Left ventricle myocardium superior (tissue), 1 donor: ENCODE results near the gene CREG1. TPM values are rescaled to one million over a fixed set of nuclear protein-coding genes. Genes with fewer than 3 reads are reported as not detected.

Experiments used
- ATAC-seq: fragments of 200-7000 bp; cut with Tn5 transposase; one replicate; pipeline ENCODE4 v1.9.1; 2020; ENCODE audit warnings: mild to moderate bottlenecking, moderate library complexity
- DNase-seq: peaks from one replicate; pipeline ENCODE4 v3.0.0-alpha.2; 2020
- intact Hi-C: fragments of 100-400 bp; cut with micrococcal nuclease; formaldehyde crosslinking; loops from one replicate; pipeline ENCODE4 v1.11.0; 2022
- total RNA-seq: library from RNA; stranded (reverse); fragmentation: NEBNext Ultra II Directional; extraction: Animal tissue kit (Norgen Biotek cat#: 25700); gene quantifications from one replicate; pipeline ENCODE4 v1.2.1, GENCODE V29; 2021
- donor health status: DM: no; HTN: yes; CAD: no; lungs with severe emphysema.

The CREG1 gene
- total RNA-seq, 1 donor from 2014 or later = 75.1 TPM

DNA sequence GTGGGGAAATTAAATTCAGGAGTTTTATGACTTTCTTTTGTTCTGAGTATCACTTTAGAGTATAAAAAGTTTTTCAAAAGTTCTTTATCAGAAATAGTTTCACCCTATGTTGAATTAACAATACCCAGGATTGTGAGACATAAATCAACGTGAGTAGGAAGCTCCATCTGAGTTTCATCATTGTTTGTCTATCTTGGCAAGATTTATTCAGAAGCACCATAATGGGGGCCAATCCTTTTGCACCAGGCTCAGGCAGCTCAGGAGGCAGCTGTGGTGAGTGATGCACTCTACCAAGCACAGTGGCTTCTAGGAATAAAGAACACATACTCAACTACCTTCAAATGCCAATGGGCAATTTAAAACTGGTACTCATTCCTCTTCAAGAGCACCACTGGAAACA is 12.0 kb downstream of the CREG1 start:
- DNase-seq = no peak
- intact Hi-C loops = no loop called here
- no peak for ATAC-seq

DNA sequence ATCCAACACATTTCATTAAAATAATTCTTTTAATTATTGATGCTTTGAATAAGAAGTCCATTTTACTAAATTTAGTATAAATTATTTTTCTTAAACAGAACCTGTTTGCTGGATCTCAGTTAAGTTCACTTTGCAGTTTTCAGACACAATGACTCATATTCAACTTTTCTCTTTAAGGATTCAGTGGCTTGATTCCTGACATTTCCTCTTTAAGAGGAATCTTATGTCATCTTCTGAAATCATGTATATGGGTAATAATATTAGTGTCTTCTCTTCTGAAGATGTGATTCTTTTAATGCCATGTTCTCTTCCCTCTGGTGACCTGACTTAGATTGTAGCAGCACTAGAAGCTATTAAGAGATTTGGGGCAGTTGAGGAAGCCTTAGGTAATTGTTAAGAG is 12.6 kb downstream of the CREG1 start:
- ATAC-seq (no peak), DNase-seq (no peak)
- intact Hi-C loops = no loop called here

DNA sequence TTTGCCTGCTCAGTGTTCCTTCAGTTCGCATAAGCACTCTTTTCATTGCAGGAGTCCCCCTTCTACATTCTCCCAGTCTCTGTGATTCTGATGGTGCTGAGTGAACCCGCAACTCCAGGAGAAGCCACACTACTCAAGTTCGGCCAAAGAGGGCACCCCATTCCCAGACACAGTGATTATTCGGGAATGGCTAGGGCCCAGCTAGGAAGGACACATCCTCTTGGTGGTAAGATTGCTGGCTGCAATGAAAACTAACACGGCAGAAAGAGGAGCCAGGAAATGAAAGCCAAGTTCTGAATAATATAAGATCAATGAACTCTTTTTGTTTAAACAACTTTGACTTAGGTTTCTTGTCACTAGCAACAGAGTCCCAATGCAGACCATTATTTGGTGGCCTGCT is 14.9 kb downstream of the CREG1 start:
- no peak for ATAC-seq
- intact Hi-C loops = loop anchor here (10.0 kb wide), 1 partner anchor 474 kb away; no protein-coding TSS in a partner anchor

DNA sequence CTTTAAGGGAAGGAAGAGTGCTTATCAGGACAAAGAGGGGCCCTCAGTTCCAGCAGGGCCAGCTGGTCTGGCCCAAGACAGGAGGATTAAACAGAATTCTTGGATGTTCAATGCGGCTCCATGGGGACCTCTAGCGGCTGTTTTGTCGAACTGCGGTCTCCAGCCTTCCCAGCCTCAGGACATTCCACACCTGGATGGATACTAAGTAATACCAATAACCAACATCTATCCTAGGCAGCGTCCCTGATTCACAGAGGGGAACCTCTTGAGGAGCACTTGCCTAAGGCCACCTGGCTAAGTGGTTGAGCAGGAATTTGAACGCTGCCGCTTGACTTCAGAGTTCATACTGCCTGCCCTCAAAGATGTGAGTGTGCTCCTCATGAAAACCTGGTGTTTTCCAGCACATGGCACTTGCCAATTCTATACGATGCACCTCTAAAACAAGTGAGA is 19.7 kb downstream of the CREG1 start:
- DNase-seq = peak; percentile 72
- intact Hi-C loops = loop anchor here (5.0 to 10.0 kb wide), 2 partner anchors 267 to 469 kb away; no protein-coding TSS in a partner anchor
- peak; percentile 92 for ATAC-seq

More for the DNA sequence above, 14.9 kb downstream of the CREG1 start:
- DNase-seq = no peak

DNA sequence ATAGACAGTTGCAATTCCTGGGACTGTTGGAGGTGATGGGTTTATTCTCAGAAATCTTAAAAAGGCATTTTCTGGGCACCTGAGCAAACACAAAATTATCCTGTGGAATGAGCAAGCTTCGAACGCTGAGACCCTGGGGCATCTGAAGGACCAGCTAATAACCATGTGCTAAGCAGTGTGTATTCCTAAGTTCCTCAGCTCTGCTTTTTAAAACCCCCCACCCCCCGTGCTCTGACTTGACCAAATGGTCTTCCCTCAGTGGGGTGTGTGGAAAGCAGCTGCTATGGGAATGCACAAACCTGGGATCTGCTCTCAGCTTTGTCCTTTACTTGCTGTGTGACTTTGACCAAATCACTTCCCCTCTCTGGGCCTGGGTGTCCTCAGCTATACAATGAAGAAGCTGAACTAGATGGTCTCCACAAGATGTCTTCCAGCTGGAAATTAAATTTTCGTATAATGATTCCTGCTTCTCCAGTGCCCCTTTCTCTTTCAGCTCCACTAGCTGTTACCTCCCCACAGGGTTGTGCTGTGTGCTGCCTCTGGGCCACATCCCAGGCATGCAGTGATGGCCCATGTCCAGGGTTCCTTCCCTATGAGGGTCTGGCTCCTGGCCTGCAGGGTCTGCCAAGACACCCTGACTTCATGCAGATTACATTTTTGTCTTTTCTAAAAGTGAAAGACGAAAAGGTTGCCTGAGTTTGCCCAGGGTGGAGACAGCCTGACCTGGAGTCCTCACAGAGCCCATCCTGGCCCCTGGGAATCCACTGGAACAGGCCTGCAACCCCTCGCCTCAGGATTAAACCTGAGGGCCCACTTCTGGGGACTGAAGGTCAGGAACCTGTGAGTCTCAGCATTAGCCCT is 20.4 kb downstream of the CREG1 start:
- DNase-seq (peak; percentile 42), ATAC-seq (peak; percentile 79)
- intact Hi-C loops = loop anchor here (5.0 to 10.0 kb wide), 2 partner anchors 266 to 468 kb away; no protein-coding TSS in a partner anchor

DNA sequence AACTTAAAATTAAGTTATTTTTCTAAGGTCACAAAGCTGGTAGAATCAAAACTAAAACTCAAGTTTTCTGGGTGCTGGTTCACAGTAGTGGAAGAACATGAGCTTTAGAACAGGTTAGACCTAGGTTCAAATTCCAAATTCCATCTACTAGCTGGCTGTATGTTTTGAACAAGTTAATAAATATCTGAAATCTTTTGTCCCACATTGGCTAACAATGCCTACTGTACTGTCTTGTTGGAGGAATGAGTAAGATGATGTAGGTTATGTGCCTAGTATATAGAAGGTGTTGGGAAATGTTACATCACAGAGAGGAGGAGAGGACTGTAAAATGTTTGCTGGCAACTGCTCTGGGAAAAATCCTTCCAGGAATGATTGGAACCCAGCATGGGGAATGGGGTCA is 21.2 kb downstream of the CREG1 start:
- no peak for DNase-seq
- intact Hi-C loops = loop anchor here (5.0 to 10.0 kb wide), 2 partner anchors 265 to 468 kb away; no protein-coding TSS in a partner anchor
- ATAC-seq = no peak

DNA sequence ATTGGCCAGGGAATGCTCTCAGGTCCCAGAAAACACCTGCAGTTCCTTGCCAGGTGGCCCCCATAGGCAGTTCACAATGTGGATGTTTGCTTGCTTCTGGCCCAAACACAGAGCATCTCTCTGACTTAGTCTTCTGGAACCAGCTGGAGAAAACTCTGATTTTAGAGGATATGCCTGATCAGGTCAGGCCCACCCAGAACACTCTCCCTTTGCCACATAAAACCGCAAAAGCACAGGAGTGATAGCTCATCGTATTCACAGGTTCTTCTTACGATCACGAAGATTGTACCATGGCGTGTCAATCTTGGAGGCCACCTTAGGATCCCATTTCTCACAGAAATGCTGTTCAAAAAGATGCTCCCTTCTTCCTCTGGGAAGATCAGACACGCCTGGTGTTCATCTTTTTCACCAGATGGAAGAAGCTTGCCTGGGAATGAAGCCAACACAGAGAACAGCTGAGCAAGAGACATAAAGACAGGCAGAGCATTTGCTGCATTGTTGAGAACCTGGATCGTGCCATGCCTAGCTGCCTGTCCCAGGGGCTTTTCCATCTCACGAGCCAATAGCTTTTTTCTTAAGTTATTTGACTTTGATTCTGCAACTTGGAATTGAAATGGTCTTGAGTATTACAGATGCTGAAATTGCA is 23.6 kb downstream of the CREG1 start:
- intact Hi-C loops = loop anchor here (5.0 to 10.0 kb wide), 2 partner anchors 263 to 465 kb away; no protein-coding TSS in a partner anchor
- DNase-seq (no peak), ATAC-seq (no peak)

DNA sequence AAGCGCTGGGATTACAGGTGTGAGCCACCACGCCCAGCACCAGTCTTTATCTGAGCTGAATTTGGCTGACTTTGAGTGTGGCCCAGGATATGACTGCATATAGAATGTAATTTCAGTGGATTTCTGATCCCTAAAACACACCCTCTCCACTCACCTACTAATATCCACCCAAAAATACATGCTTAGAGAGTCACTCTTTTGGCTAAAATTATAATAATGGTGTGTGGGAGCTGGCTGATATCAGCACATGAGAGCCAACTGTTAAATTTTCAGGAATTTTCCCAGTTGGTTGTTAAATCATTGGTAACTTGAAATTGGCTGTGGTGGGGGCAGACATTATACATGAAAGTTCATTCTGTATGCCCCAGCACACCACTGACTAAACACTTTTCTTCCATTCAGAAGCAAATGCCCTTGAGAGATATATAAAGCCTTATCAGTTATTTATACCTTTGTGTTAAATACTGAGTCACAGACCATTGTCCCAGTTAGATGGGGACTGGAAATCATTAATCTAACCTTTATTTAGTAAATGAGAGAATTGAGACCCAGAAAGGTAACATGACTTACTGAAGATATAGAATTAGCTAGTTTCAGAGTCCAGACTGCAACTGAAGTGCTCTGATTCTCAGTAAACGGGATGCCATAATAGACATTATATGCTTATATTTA is 25.4 kb downstream of the CREG1 start:
- ATAC-seq (no peak), DNase-seq (no peak)
- intact Hi-C loops = no loop called here

DNA sequence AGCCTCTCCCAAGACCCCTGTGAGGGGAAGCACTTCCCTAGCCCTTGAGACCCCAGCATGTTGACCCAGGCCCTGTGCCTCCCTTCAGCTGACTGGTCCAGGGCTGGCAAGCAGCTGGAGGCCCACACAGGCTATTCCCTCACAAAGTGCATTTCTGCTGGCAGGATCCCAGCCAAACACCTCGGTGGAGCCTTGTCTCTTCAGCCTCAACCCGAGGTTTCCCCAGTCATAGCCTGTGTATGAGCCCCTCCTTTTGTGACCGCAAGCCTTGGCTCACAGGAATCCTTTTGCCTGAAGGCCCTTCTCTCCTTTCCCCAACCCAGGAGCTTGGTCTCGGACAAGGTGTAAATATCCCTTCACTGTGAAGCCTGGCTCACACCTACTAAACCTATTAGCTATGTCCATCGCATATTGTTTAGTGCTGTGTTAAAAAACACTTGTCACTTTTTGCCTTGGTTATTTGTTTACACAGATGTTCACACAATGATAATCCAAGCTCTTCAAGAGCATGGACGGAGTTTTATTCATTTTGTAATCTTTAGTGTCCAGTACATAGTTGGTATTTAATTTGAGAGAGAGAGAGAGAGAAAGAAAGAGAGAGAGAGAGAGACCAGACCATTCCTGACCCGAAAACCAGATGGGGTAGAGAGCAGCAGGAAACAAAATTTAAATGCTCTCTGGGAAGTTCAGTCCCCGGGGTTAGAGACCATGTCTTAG is 26.7 kb downstream of the CREG1 start:
- ATAC-seq = no peak
- no peak for DNase-seq
- intact Hi-C loops = no loop called here

DNA sequence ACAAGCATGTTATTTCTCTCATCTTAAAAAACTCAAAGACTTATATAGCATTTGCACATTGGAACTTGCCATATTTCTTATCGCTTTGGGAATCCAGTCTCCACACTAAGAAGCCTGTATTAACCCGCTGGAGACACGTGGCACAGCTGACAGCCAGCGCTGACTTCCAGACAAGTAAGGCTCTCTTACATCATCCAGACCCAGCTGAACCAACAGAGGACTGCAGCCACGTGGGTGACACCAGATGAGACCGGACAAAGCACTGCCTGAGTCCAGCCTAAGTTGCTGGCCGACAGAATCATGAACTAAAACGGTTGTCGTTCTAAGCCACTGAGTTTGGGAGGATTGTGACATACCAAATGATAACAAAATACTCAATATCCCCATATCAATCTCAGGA is 28.9 kb downstream of the CREG1 start:
- DNase-seq (no peak), ATAC-seq (no peak)
- intact Hi-C loops = no loop called here

DNA sequence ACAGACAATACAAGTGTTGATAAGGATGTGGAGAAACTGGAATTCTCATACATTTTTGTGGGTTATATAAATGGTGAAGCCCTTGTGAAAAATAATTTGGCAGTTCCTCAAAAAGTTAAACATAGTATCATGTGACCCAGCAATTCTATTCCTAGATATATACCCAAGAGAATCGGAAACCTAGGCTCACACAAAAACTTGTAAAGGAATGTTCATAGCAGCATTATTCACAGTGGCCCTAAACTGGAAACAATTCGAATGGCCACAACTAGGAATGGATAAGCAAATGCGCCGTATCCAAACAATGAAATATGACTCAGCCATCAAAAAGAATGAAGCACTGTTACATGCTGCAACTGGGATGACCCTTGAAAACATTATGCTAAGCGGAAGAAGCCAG is 31.3 kb downstream of the CREG1 start:
- intact Hi-C loops = no loop called here
- DNase-seq (no peak), ATAC-seq (no peak)

DNA sequence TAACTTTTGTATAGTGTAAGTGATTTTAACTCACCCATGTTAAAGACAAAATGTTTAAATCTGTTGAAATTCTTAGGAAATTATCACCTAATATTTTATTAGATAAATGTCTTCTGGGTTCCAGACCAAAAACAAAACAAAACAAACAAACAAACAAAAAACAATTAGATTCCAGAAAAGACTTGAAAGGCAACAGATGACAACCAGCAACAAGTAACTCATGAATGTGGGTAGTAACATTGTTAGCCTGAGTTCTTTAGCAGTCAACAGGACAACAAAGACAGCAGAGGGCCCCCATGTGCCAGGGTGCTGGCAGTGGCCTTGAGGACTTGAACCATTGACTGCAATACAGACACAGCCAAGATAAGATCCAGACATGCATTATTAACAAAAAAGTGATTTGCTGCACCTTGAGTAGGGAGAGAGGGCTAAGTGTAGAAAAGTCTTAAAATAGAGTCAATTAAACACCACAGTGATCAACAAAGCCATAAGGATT is 32.8 kb downstream of the CREG1 start:
- ATAC-seq (no peak), DNase-seq (no peak)
- intact Hi-C loops = no loop called here

DNA sequence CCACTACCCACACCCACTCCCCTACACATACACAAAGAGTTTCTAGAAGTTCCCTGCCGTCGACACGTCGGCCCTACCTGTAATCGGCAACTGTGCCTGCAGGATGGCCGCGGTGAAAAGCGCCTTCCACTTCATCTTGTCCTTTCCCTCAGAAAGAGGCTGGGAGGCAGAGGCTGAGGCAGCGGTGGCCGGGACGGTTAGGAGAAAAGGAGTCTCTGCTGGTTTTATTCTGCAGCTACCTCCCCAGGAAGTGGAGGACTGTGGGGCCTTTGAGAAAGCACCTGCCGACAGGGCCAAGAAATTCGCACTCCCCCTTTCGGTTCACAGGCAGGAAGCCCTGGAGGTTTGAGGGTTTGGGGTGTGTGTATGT is 35.2 kb downstream of the CREG1 start, which contains the start of gene CD247:
Gene CD247 (minus strand): TSS at position 199 of the 370 bp plus-strand sequence. CDS start 64 bp downstream, at position 135.
- intact Hi-C loops = no loop called here
- DNase-seq = no peak
- no peak for ATAC-seq

DNA sequence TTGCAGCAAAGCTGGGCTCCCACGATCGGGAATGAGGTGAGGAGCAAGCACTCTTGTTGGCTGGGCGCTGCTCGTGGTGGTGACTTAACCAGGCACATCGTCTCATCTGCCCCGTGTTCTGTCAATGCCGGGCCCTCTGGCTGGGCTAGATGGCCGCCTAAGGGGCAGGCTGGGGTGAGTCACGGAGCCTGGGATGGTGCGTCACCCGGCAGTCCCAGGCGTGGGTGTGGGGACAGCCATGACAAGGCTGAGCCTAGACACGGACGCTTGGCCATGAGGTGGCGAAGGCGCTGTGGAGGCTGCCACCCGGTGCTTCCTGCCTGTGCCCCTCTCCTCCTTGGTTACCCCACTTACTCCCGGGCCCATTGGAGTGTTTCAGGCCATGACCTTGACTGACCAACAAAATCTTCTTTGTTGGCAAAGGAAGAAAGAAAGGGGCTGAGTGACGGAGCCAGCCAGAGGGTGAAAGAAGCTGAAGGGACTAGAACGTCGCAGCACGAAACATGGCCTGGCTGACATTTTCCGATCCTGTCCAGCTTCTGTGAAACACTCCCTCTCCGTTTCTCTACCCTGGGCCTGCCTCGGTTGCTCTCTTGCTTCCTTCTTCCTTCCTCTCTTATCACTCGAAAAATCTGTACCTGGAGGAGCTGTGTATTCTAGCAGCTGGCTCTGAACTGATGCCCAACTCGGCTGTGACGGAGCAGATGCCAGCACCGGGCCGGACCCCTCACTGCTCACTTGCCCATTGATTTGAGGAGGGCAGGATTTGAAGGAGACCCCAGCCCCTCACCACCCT is 35.8 kb downstream of the CREG1 start:
- peak; percentile 40 for DNase-seq
- intact Hi-C loops = no loop called here
- peak; percentile 13 for ATAC-seq

DNA sequence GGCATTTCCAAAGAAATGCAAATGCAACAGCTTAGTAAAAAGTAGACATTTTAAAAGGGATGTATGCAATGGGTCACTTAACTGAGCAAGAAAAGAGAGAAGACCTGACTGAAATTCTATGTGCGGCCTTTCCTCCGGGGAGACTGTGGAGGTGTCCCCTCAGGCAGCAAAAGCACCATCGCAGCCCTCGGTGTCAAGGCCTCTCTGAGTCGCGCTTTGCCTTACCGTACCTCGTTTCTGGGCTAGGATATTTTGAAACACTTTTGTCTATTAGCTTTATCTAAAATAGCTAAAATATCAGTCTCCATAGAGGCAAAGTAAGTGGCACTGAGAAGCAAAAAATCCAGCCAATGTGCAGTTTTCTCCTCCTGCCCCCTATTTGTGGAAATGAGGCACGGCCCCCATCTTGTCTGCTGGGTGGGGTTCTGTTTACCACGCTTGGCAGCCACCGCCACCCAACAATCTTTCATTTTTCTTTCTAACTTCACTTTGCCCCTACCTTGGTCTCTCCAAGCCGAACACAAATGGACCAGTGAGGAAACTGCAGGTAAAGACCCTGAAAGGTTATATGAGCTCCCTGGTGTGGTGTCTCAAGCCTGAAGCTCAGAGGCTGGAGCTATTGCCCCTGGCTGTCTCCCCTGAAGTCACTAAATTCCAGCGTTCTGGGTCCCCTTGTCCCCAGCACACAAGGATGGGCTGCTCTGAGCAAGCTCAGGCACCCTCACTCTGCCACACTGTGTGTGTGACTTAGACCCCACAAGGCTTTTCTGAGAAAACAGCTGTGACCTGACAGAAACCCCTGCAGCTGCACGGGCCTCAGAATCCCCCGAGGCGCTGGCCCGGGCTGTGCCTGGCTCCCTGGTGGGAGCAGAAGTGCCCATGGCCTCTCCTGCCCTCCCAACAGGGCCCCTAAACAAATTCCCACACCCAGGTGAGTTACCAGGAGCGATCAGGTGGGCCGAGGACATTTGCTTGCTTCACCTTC is 36.9 kb downstream of the CREG1 start:
- DNase-seq = no peak
- intact Hi-C loops = no loop called here
- ATAC-seq = no peak

DNA sequence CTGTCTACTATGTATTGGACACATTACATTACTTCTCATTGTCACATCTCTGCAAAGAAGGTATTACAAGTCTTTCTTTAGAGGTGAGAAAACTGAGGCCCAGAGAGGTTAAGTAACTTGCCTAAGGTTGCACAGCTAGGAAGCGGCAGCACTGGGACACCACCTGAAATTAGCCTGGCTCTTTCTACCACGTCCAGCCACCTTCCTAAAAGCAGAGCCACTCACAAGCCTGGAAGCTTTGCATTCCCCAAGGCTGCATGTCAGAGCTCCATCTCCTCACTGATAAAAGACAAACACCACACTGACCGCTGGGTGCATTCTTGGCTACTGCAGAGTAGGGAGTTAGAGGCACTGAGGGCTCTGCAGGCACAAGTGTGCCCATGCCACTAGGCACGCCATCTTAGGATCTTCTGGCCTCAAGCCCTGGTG is 37.7 kb downstream of the CREG1 start:
- ATAC-seq = no peak
- no peak for DNase-seq
- intact Hi-C loops = no loop called here

DNA sequence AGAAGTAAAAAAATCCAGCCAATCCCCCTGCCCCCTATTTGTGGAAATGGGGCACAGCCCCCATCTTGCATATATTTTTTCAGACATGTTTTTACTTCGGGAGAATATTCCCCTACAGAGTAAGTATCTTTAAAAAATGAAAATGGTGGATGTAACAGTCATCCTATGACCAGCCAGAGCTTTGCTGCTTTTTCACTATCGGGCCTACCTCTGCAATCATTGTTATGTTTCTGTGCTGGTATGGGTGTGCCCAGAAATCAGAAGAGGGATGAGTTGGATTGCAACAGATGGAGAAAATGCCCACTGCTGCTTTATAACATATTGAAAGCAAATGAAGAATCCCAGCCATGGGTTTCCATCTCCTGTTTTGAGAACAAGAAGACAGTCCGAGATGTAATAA is 38.1 kb downstream of the CREG1 start:
- intact Hi-C loops = no loop called here
- DNase-seq (no peak), ATAC-seq (no peak)
